Heart right ventricle (tissue), 16 donors: Measurements from ENCODE around the gene OSBPL10. TPM values are rescaled to one million over a fixed set of nuclear protein-coding genes. Genes with fewer than 3 reads are reported as not detected.

Experiments
- ATAC-seq, 8 donors: fragments of 200-7000 bp; cut with Tn5 transposase; one replicate each; pipeline ENCODE4 v1.9.1; 2020; ENCODE audit warnings: mild to moderate bottlenecking in 8 of 8, moderate library complexity in 8 of 8, moderate number of reproducible peaks in 1 of 8
- DNase-seq, 2 donors: peaks; one replicate each; pipeline ENCODE4 v3.0.0-alpha.2; 2020
- H3K27ac ChIP-seq, 10 donors: fragments of 200-600 bp; sonication (generic) in 2 of 10; one replicate each; pipeline versions ENCODE4 v1.5.0 to v1.8.0; 2020 to 2022; ENCODE audit warnings: mild to moderate bottlenecking in 3 of 10
- H3K27me3 ChIP-seq, 7 donors: fragments of 200-600 bp; one replicate each; pipeline ENCODE4 v1.8.0; 2021 to 2022; ENCODE audit warnings: mild to moderate bottlenecking in 2 of 7
- H3K36me3 ChIP-seq, 9 donors: fragments of 200-600 bp; sonication (generic) in 1 of 9; one replicate each; pipeline versions ENCODE4 v1.5.0 to v1.8.0; 2020 to 2022; ENCODE audit warnings: mild to moderate bottlenecking in 2 of 9
- H3K4me1 ChIP-seq, 9 donors: fragments of 200-600 bp; sonication (generic) in 1 of 9; one replicate each; pipeline versions ENCODE4 v1.5.0 to v1.8.0; 2020 to 2022; ENCODE audit warnings: mild to moderate bottlenecking in 4 of 9
- H3K4me3 ChIP-seq, 10 donors: fragments of 200-600 bp; sonication (generic) in 2 of 10; one replicate each; pipeline versions ENCODE4 v1.5.0 to v1.8.0; 2020 to 2022; ENCODE audit warnings: mild to moderate bottlenecking in 7 of 10, moderate library complexity in 2 of 10
- H3K9me3 ChIP-seq, 11 donors: fragments of 200-600 bp in 10 of 11; sonication (generic) in 2 of 11; one replicate each; pipeline versions ENCODE4 v1.5.0 to v1.8.0; 2013 to 2022; ENCODE audit warnings: mild to moderate bottlenecking in 2 of 11, control low read depth in 1 of 11, moderate library complexity in 1 of 11
- CTCF ChIP-seq, 9 donors: fragments of 200-600 bp; sonication (generic) in 2 of 9; IDR thresholded peaks; one replicate each; pipeline versions ENCODE4 v1.5.0 to v1.8.0; 2021 to 2022; ENCODE audit warnings: antibody characterized with exemption in 9 of 9, mild to moderate bottlenecking in 5 of 9, moderate library complexity in 1 of 9
- WGBS, 2 donors: extraction: QIAGEN DNeasy Blood & Tissue Kit; methylation state at CpG; one replicate each; pipeline ENCODE4 v1.1.7; 2013; ENCODE audit warnings: inconsistent platforms in 1 of 2; 5-methylcytosine and 5-hydroxymethylcytosine counted together
- intact Hi-C, 10 donors: fragments of 100-400 bp; cut with DNase I; formaldehyde crosslinking; loops; one replicate each; pipeline versions ENCODE4 v1.11.1 to v1.14.2; 2022
- polyA plus RNA-seq, 2 donors: library from polyadenylated mRNA; stranded (reverse); fragments of 200-250 nt; gene quantifications; one replicate each; pipeline ENCODE4 v1.2.3, GENCODE V29; 2013
- total RNA-seq, 10 donors: library from RNA; stranded (reverse); fragmentation: NEBNext Ultra II Directional in 3 of 10; extraction: Animal tissue kit (Norgen Biotek cat#: 25700) in 3 of 10; gene quantifications; one replicate each; pipeline versions ENCODE4 v1.2.1 to v1.2.4, GENCODE V29; 2021 to 2023
- donor health status: Arrhythmogenic right ventricular cardiomyopathy.
- donor health status: ischemic (EF 13 %, LVEDD 7.1; RV severe dilation, severe dysfunction).
- donor health status: healthy with polysubstance abuse.
- donor health status: DM: no; HTN: yes; CAD: no.
- donor health status: DM: no; HTN: no; CAD: no.
- donor health status: ischemic (EF 25% LVEDD 6.9; RV normal size, moderate dysfunction).
- donor health status: ischemic (EF 25% LVEDD 5.7; RV mildly dilated, moderate dysfunction).
- donor health status: healthy.
- donor health status: DM: yes; HTN: yes; CAD: no.
- donor health status: Ischemic cardiomyopathy.
- donor health status: ischemic (EF 35%, LVEDD 5.7; RV mildly dilated, moderate dysfunction).
- donor health status: nonischemic (EF 11% LVEDD 7.7; RV severe dilation, severe dysfunction).
- donor health status: DM: yes; HTN: yes; CAD: no.
- donor health status: PGD.
- donor health status: ischemic (EF 29% LVEDD 5.4; RV normal size, mild dysfunction).
- donor health status: nonischemic (EF 23%, LVEDD 6.1; RV moderate dilation, normal function).

Gene OSBPL10
- total and polyA plus RNA-seq, 12 donors: 1.2 to 8.5 (median 4.1) TPM

- Histone ChIP-seq H3K9me3 (peaks cover 0 to 9% (median 0%) of the 10 kb centered on the region in 11 donors), H3K36me3 (no peaks in the 10 kb centered on the region), H3K4me1 (no peaks in the 10 kb centered on the region), H3K27me3 (no peaks in the 10 kb centered on the region), H3K4me3 (no peak overlapping the region), H3K27ac (no peak overlapping the region)
- TF ChIP-seq CTCF (IDR thresholded peaks at IDR 0.05): no peak
- WGBS, 2 donors: 95% methylated on average over 3 of the region's 3 CpGs
- intact Hi-C loops: no loop called here
- no peak for ATAC-seq
- no peak for DNase-seq
Observed at GRCh38 chr3:31885235-31885634, 95.8 kb downstream of the OSBPL10 start.

GRCh38 chr3:31884251-31884650, 96.8 kb downstream of the OSBPL10 start:
- ATAC-seq: no peak
- WGBS, 2 donors: 90 to 98% methylated on average over 1 of the region's 1 CpG

GRCh38 chr3:31882895-31883294, 98.2 kb downstream of the OSBPL10 start:
- no peak for ATAC-seq
- DNase-seq: no peak
- Histone ChIP-seq H3K27ac (no peak overlapping the region), H3K27me3 (no peaks in the 10 kb centered on the region), H3K36me3 (no peaks in the 10 kb centered on the region), H3K4me3 (no peak overlapping the region), H3K9me3 (peaks cover 0 to 5% (median 0%) of the 10 kb centered on the region in 11 donors), H3K4me1 (peaks cover 0 to 3% (median 0%) of the 10 kb centered on the region in 9 donors)
- no peak for TF ChIP-seq CTCF (IDR thresholded peaks at IDR 0.05)
- intact Hi-C loops: no loop called here
- 70 to 84% methylated on average over 3 of the region's 3 CpGs for WGBS, 2 donors

More at GRCh38 chr3:31884251-31884650, 96.8 kb downstream of the OSBPL10 start:
- Histone ChIP-seq H3K4me3 (no peak overlapping the region), H3K36me3 (no peaks in the 10 kb centered on the region), H3K9me3 (peaks cover 0 to 9% (median 0%) of the 10 kb centered on the region in 11 donors), H3K27me3 (no peaks in the 10 kb centered on the region), H3K4me1 (no peaks in the 10 kb centered on the region), H3K27ac (no peak overlapping the region)
- TF ChIP-seq CTCF (IDR thresholded peaks at IDR 0.05): no peak
- intact Hi-C loops: no loop called here
- DNase-seq: no peak

- Histone ChIP-seq H3K9me3 (no peaks in the 10 kb centered on the region), H3K27ac (no peak overlapping the region), H3K36me3 (no peaks in the 10 kb centered on the region), H3K27me3 (no peaks in the 10 kb centered on the region), H3K4me1 (peaks cover 0 to 3% (median 0%) of the 10 kb centered on the region in 9 donors), H3K4me3 (no peak overlapping the region)
- DNase-seq (no peak), ATAC-seq (no peak)
- WGBS, 2 donors: 83 to 87% methylated on average over 4 of the region's 4 CpGs
- no peak for TF ChIP-seq CTCF (IDR thresholded peaks at IDR 0.05)
- intact Hi-C loops: no loop called here
Observed at GRCh38 chr3:31882431-31882830, 98.6 kb downstream of the OSBPL10 start.
